Lung microvascular endothelial cell (primary cell): Measurements from ENCODE around the gene PRAMEF10. TPM values are rescaled to one million over a fixed set of nuclear protein-coding genes. Genes with fewer than 3 reads are reported as not detected.
"Not testable (repeated sequence)": the region's sequence is repeated elsewhere in the genome, so short reads cannot be mapped to it uniquely, and the experiment has no call there.

Experiments
- DNase-seq, 2 donors: peaks; one replicate each; pipeline versions ENCODE4 v3.0.0 to v3.0.0-alpha.2; 2010; ENCODE audit warnings: low read depth in 2 of 2
- total RNA-seq: library from RNA; depleted of rRNA; stranded (reverse); fragments of >200 nt; gene quantifications from 2 replicates; pipeline ENCODE4 v1.2.1, GENCODE V29; 2014

The PRAMEF10 gene
- total RNA-seq, result not detected in 2 replicates

- DNase-seq, result not testable (repeated sequence)
Observed at GRCh38 chr1:12898170-12898569, at the start of gene PRAMEF10. Gene PRAMEF10 (minus strand): TSS chr1:12898270. CDS start chr1:12895847, 2,423 bp downstream.

GRCh38 chr1:12947480-12947879 lies 49.4 kb upstream of the PRAMEF10 start, which contains the start of gene PRAMEF6:
Gene PRAMEF6 (minus strand): TSS chr1:12947580. CDS start chr1:12942518, 5,062 bp downstream.
- not testable (repeated sequence) for DNase-seq

GRCh38 chr1:12924368-12924767 lies 26.3 kb upstream of the PRAMEF10 start:
- not testable (repeated sequence) for DNase-seq

- not testable (repeated sequence) for DNase-seq
Observed at GRCh38 chr1:12921749-12922148, 23.7 kb upstream of the PRAMEF10 start.

GRCh38 chr1:12916310-12916709 lies 18.2 kb upstream of the PRAMEF10 start, which contains the start of gene PRAMEF7:
Gene PRAMEF7 (plus strand): TSS chr1:12916610. CDS start chr1:12917693, 1,083 bp downstream.
- not testable (repeated sequence) for DNase-seq

- DNase-seq, result not testable (repeated sequence)
Observed at GRCh38 chr1:12903793-12904572, 5.9 kb upstream of the PRAMEF10 start.

GRCh38 chr1:12899186-12899585 lies 1.1 kb upstream of the PRAMEF10 start:
- DNase-seq, result not testable (repeated sequence)

- DNase-seq, result not testable (repeated sequence)
Observed at GRCh38 chr1:12886101-12886500, 12.0 kb downstream of the PRAMEF10 start, which contains the start of gene PRAMEF4. Gene PRAMEF4 (minus strand): TSS chr1:12886201. CDS start chr1:12883394, 2,807 bp downstream.

GRCh38 chr1:12878453-12878852 lies 19.6 kb downstream of the PRAMEF10 start:
- DNase-seq, result not testable (repeated sequence)

GRCh38 chr1:12863131-12863880 lies 34.8 kb downstream of the PRAMEF10 start:
- DNase-seq, result not testable (repeated sequence)

- not testable (repeated sequence) for DNase-seq
Observed at GRCh38 chr1:12856786-12857185, 41.3 kb downstream of the PRAMEF10 start, which contains the start of gene PRAMEF2. Gene PRAMEF2 (plus strand): TSS chr1:12857086. CDS start chr1:12859010, 1,924 bp downstream.

GRCh38 chr1:12851779-12852178 lies 46.3 kb downstream of the PRAMEF10 start:
- no peak for DNase-seq

- DNase-seq, result not testable (repeated sequence)
Observed at GRCh38 chr1:12848620-12849019, 49.5 kb downstream of the PRAMEF10 start, which contains the start of gene HNRNPCL1. Gene HNRNPCL1 (minus strand): TSS chr1:12848720. CDS start chr1:12848289, 431 bp downstream.

Other genes starting within 250 kb of the PRAMEF10 start
- not detected in 2 replicates for gene AADACL3, start 182.2 kb downstream of the PRAMEF10 start, total RNA-seq
- gene CFAP107, start 152.1 kb downstream of the PRAMEF10 start, total RNA-seq, result not detected in 2 replicates
- not detected in 2 replicates for gene PRAMEF12, start 124.5 kb downstream of the PRAMEF10 start, total RNA-seq
- not detected in 2 replicates for gene PRAMEF1, start 106.9 kb downstream of the PRAMEF10 start, total RNA-seq
- gene PRAMEF11, start 66.9 kb downstream of the PRAMEF10 start, total RNA-seq, result not detected in 2 replicates
- not detected in 2 replicates for gene HNRNPCL1, start 49.5 kb downstream of the PRAMEF10 start, total RNA-seq
- gene PRAMEF2, start 41.2 kb downstream of the PRAMEF10 start, total RNA-seq, result not detected in 2 replicates
- gene PRAMEF4, start 12.1 kb downstream of the PRAMEF10 start, total RNA-seq, result not detected in 2 replicates
- gene PRAMEF7, start 18.3 kb upstream of the PRAMEF10 start, total RNA-seq, result not detected in 2 replicates
- not detected in 2 replicates for gene PRAMEF6, start 49.3 kb upstream of the PRAMEF10 start, total RNA-seq
- not detected in 2 replicates for gene PRAMEF27, start 158.3 kb upstream of the PRAMEF10 start, total RNA-seq
- not detected in 2 replicates for gene HNRNPCL3, start 162.5 kb upstream of the PRAMEF10 start, total RNA-seq
- gene PRAMEF25, start 172.5 kb upstream of the PRAMEF10 start, total RNA-seq, result not detected in 2 replicates
- gene HNRNPCL2, start 218.6 kb upstream of the PRAMEF10 start, total RNA-seq, result not detected in 2 replicates